Colonic mucosa (tissue), 4 donors: ENCODE data around the gene CCDC68. TPM values are rescaled to one million over a fixed set of nuclear protein-coding genes. Genes with fewer than 3 reads are reported as not detected.
A peak's percentile ranks its signal among the peaks of the same experiment; 100 is the strongest.

Experiments
- DNase-seq: peaks from one replicate; pipeline ENCODE4 v3.0.0-alpha.2; 2020
- H3K27ac ChIP-seq: fragments of 200-600 bp; one replicate; pipeline ENCODE4 v1.8.0; 2021
- H3K27me3 ChIP-seq: fragments of 200-600 bp; one replicate; pipeline ENCODE4 v1.8.0; 2021
- H3K36me3 ChIP-seq: fragments of 200-600 bp; one replicate; pipeline ENCODE4 v1.8.0; 2021
- H3K4me1 ChIP-seq: fragments of 200-600 bp; one replicate; pipeline ENCODE4 v1.8.0; 2021; ENCODE audit warnings: mild to moderate bottlenecking
- H3K4me3 ChIP-seq: fragments of 200-600 bp; one replicate; pipeline ENCODE4 v1.8.0; 2021
- H3K9ac ChIP-seq, 2 donors: one replicate each; pipeline ENCODE4 v1.7.0; 2013; ENCODE audit warnings: control low read depth in 2 of 2, low read depth in 2 of 2, low read length in 2 of 2
- H3K9me3 ChIP-seq: fragments of 200-600 bp; one replicate; pipeline ENCODE4 v1.8.0; 2021
- intact Hi-C: fragments of 100-400 bp; cut with DNase I; formaldehyde crosslinking; loops from one replicate; pipeline ENCODE4 v1.14.1; 2022
- total RNA-seq, 2 donors: library from RNA; stranded (reverse); fragmentation: NEBNext Ultra II Directional in 1 of 2; extraction: Animal tissue kit (Norgen Biotek cat#: 25700) in 1 of 2; gene quantifications; one replicate each; pipeline ENCODE4 v1.2.1, GENCODE V29; 2021
- TF ChIP-seq, protein P1 (sequence below): fragments of 200-600 bp; IDR thresholded peaks from one replicate; pipeline ENCODE4 v1.8.0; 2022; ENCODE audit warnings: antibody characterized with exemption, mild to moderate bottlenecking
- donor health status: healthy.
- donor health status: DM: no; HTN: no; CAD: no.
- donor health status: DM: no; HTN: no; CAD: no.

Gene CCDC68, protein sequence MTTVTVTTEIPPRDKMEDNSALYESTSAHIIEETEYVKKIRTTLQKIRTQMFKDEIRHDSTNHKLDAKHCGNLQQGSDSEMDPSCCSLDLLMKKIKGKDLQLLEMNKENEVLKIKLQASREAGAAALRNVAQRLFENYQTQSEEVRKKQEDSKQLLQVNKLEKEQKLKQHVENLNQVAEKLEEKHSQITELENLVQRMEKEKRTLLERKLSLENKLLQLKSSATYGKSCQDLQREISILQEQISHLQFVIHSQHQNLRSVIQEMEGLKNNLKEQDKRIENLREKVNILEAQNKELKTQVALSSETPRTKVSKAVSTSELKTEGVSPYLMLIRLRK
- 10 to 100 TPM; 22.3 to 46.8 TPM for total RNA-seq

DNA sequence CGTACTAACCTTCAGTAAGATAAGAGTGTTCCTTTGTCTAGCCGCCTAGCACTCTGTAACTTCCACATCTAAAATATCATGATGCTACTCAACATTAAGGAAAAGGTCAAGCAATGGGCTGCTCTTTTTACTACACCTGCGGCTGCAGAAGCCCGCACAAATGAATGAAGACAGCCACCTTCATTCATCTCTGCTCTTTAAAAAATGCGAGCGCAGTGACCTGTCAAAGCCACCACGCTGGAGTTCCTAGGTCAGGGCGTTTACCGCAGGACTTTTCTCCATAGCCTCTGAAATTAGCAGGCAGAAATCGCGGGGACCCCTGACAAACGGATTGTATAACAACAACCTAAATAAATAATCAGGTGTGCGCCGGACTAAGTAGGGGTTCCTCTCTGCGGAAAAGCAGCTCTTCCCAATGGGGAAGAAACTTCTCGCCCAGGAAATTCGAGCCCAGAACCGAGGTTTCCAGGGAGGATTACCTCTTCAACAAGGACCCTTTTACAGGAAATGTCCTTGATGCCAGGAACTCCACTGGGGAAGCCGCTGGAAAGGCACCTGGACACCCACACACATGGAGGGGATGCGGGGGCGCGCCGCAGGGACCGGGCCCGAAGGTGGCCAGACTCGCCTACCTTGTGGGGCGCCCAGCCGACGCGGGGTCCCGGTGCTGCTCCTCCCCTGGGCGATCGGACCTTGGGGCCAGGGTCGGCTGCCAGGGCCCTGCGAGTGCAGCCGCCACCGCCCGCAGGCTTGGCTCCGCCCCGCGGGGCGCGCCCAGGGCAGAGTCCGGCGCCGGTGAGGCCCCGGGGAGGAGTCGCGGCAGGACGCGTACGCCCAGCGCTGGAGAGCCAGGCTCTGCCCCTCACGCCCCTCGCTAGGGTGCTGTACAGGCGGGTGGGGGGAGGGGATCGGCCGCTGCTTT is at the start of gene CCDC68:
Gene CCDC68, minus strand, starts transcription at position 758 of the 922 bp plus-strand sequence. CDS start 16,670 bp downstream, outside the sequence.
- no peaks in the 10 kb centered on the region for H3K9me3 ChIP-seq
- DNase-seq: peak; percentile 85
- peak within 1 kb of the TSS; percentile 83 for H3K27ac ChIP-seq
- H3K4me1 ChIP-seq: no peaks in the 10 kb centered on the region
- H3K4me3 ChIP-seq: peak within 1 kb of the TSS; percentile 63
- intact Hi-C loops: no loop called here
- peak within 1 kb of the TSS; percentile 58 to 89 for H3K9ac ChIP-seq
- H3K27me3 ChIP-seq: no peaks in the 10 kb centered on the region
- TF ChIP-seq, protein P1, sequence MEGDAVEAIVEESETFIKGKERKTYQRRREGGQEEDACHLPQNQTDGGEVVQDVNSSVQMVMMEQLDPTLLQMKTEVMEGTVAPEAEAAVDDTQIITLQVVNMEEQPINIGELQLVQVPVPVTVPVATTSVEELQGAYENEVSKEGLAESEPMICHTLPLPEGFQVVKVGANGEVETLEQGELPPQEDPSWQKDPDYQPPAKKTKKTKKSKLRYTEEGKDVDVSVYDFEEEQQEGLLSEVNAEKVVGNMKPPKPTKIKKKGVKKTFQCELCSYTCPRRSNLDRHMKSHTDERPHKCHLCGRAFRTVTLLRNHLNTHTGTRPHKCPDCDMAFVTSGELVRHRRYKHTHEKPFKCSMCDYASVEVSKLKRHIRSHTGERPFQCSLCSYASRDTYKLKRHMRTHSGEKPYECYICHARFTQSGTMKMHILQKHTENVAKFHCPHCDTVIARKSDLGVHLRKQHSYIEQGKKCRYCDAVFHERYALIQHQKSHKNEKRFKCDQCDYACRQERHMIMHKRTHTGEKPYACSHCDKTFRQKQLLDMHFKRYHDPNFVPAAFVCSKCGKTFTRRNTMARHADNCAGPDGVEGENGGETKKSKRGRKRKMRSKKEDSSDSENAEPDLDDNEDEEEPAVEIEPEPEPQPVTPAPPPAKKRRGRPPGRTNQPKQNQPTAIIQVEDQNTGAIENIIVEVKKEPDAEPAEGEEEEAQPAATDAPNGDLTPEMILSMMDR: no peak
- H3K36me3 ChIP-seq: no peaks in the 10 kb centered on the region

DNA sequence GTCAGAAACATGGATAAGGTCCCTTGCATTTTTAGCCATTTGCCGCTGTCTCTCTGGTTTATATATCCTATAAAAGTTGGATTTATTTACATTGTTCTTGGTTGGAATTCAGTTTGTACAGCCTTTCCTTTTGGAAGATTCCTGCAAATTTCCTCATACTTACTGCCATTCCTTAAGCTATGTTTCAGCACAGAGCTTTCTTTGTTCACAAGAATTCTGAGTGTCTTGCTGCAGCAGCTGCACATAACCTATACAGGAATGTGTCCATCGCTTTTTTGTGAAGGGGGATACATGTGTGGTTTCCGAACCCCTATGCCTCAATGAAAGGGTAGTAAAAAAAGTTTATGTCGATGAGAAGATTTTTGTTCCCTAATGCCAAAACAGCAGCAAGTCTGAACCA is 48.3 kb upstream of the CCDC68 start:
- Histone ChIP-seq H3K36me3 (no peaks in the 10 kb centered on the region), H3K27me3 (no peaks in the 10 kb centered on the region), H3K9ac (no peak overlapping the region), H3K27ac (no peak overlapping the region), H3K4me1 (no peaks in the 10 kb centered on the region), H3K4me3 (no peak overlapping the region), H3K9me3 (no peaks in the 10 kb centered on the region)
- intact Hi-C loops: no loop called here
- no peak for DNase-seq
- TF ChIP-seq, protein P1: no peak

DNA sequence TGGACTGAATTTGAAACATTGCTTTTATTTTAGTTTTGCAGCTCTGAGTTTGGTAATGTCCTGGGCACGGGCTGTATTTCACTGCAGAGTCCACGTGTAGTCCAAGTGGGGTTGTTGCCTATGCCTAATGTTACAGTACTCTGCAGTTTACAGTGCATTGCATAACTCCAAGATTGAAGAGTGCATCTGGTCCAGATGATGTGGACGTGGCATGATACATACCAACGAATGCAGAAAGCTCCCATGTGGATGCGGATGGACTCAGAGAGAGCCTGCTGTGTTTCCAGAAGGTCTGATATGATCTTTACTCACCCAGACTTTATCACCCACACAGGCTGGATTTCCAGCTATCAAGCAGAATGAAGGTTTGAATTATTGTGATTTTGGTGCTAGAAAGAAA is 44.4 kb upstream of the CCDC68 start:
- Histone ChIP-seq H3K4me3 (no peak overlapping the region), H3K4me1 (no peaks in the 10 kb centered on the region), H3K27ac (no peak overlapping the region), H3K9ac (no peak overlapping the region), H3K36me3 (no peaks in the 10 kb centered on the region), H3K27me3 (no peaks in the 10 kb centered on the region), H3K9me3 (no peaks in the 10 kb centered on the region)
- intact Hi-C loops: no loop called here
- TF ChIP-seq, protein P1: no peak
- DNase-seq: no peak

DNA sequence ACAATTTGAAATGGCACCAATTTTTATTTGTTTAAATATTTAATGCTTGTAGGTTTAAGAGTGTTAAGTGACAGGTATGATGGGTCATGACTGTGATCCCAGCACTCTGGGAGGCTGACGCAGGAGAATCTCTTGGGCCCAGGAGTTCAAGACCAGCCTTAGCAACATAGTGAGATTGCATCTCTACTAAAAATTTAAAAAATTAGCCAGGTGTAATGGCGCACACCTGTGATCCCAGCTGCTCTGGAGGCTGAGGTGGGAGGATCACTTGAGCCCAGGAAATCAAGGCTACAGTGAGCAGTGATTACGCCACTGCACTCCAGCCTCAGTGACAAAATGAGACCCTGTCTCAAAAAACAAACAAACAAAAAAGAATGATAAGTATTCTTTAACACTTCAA is 43.0 kb upstream of the CCDC68 start:
- no peaks in the 10 kb centered on the region for H3K36me3 ChIP-seq
- H3K27ac ChIP-seq: no peak overlapping the region
- TF ChIP-seq, protein P1: no peak
- H3K4me1 ChIP-seq: no peaks in the 10 kb centered on the region
- no peak overlapping the region for H3K4me3 ChIP-seq
- no peak overlapping the region for H3K9ac ChIP-seq
- no peaks in the 10 kb centered on the region for H3K9me3 ChIP-seq
- intact Hi-C loops: no loop called here
- H3K27me3 ChIP-seq: no peaks in the 10 kb centered on the region
- DNase-seq: no peak

DNA sequence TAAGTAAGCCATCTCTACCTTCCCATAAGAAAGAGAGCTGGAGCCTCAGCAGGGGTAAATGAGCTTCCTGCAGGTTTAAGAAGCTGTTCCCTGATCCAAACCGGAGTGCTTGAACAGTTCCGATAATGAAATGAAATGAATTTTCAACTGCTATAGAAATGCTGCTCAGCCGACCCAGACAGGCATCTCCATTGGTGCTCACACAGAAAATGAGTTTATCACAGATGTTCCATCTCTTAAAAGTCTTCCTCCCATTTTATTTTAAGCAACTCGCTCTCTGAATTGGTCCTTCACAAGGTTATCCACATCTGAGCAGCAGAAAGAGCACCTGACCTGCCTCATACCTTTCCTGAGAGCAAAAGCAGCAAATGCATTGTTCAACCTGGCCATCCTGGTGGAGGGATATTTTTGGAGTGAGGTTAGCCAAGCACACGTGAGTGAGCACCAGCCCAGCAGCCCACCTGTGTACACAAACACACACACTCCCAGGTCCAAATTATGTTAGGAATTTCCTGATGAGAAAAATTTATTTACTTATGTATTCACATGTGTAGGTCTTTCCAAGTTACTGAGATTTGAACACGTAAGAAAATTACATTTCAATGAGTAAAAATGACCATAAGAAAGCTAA is 42.2 kb upstream of the CCDC68 start:
- TF ChIP-seq, protein P1: no peak
- no peaks in the 10 kb centered on the region for H3K36me3 ChIP-seq
- no peak overlapping the region for H3K27ac ChIP-seq
- no peaks in the 10 kb centered on the region for H3K4me1 ChIP-seq
- H3K9me3 ChIP-seq: no peaks in the 10 kb centered on the region
- H3K9ac ChIP-seq: no peak overlapping the region
- no peak for DNase-seq
- no peak overlapping the region for H3K4me3 ChIP-seq
- intact Hi-C loops: no loop called here
- no peaks in the 10 kb centered on the region for H3K27me3 ChIP-seq
